ENCODE measurements around the gene GDI2. TPM values are rescaled to one million over a fixed set of nuclear protein-coding genes. Genes with fewer than 3 reads are reported as not detected.

GDI2 gene
- 174 TPM for total RNA-seq
- long read RNA-seq, transcript GDI2-202 (10 exons, 1,408 nt) = minor isoform, 6 of 289 reads
- long read RNA-seq, transcript GDI2-203 (11 exons, 2,412 nt) = major isoform, 269 of 289 reads
- long read RNA-seq, partial matches to known transcripts = 7 of 289 reads
- long read RNA-seq, other reads (novel, unspliced or antisense) = 7 of 289 reads

DNA sequence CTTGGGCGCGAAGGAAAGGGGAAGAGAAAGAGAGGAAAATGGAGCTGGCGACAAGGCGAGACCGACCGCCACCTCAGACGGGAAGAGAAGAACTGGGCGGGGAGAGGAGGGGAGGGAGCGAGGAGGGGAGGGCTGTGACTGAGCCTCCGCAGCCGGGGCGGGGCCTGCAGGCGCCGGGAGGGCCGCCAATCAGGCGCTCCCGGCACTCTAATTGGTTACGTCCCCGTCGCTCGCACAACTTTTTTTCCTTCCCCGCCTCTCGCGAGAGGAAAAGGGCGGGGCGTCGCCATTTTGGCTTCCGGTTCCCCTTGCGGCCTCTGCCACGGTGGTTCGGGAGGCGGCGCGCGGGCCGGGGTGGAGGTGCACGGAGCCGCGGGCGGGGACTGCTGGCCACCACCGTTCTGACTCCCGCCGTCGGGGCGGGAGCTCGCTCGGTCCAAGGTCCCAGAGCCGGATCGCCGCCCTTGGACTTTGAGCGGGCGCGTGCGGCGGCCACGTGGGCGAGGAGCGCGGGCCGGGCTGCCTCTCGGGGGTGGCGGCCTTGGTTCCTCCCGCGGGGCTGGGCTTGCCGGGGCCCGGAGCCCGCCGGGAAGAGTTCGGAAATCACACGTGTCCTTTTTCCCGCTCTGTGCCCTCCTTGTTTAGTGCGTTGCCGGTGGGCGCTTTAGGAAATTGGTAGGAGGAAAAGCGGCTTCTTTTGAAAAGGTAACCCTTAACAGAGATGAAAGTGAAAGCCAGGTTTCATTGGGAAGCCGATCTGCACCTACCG, at the start of gene GDI2:
Gene GDI2 (minus strand): TSS at position 94 of the 769 bp plus-strand sequence. CDS start 176 bp downstream, outside the sequence.
- peak; percentile 98 for DNase-seq
- TF ChIP-seq, protein P1, sequence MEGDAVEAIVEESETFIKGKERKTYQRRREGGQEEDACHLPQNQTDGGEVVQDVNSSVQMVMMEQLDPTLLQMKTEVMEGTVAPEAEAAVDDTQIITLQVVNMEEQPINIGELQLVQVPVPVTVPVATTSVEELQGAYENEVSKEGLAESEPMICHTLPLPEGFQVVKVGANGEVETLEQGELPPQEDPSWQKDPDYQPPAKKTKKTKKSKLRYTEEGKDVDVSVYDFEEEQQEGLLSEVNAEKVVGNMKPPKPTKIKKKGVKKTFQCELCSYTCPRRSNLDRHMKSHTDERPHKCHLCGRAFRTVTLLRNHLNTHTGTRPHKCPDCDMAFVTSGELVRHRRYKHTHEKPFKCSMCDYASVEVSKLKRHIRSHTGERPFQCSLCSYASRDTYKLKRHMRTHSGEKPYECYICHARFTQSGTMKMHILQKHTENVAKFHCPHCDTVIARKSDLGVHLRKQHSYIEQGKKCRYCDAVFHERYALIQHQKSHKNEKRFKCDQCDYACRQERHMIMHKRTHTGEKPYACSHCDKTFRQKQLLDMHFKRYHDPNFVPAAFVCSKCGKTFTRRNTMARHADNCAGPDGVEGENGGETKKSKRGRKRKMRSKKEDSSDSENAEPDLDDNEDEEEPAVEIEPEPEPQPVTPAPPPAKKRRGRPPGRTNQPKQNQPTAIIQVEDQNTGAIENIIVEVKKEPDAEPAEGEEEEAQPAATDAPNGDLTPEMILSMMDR (IDR thresholded peaks at IDR 0.05) = no peak
- no peaks in the 10 kb centered on the region for H3K9me3 ChIP-seq
- peak within 1 kb of the TSS; percentile 94 for H3K27ac ChIP-seq
- H3K4me1 ChIP-seq = peaks cover 41% of the 10 kb centered on the region
- peak; percentile 99 for ATAC-seq
- H3K36me3 ChIP-seq = no peaks in the 10 kb centered on the region
- no peaks in the 10 kb centered on the region for H3K27me3 ChIP-seq
- intact Hi-C loops (cut with DNase I) = no loop called here
- peak within 1 kb of the TSS; percentile 97 for H3K4me3 ChIP-seq

DNA sequence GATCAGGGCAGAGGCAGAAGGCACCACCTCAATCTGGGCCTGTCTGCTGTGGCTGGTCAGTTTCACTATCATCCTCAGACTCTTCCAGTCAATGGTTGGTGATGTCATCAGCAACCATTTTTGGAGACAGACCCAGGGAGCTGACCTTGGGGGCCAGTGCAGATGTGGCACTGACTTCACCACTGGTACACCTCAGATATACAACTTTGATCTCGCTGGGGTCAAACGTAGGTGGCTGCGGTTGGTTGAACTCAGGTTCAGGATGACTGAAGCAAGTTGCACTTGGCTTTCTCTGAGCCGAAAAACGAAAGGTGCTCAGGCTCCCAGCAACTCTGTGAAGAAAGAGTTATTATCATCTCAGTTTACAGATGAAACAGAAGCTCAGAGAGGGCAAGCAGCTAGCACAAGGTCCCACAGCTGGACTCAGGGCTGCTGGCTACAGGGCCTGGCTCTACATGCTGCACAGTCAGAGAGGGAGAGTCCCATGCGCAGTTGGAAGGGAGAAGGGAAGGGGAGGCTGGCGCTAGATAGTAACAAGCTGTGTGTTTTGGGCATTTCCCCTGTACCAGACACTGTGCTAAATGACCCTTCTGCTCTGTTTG, 49.2 kb upstream of the GDI2 start:
- TF ChIP-seq, protein P1 (IDR thresholded peaks at IDR 0.05) = no peak
- no peaks in the 10 kb centered on the region for H3K4me1 ChIP-seq
- no peak for DNase-seq
- intact Hi-C loops (cut with DNase I) = no loop called here
- H3K27me3 ChIP-seq = no peaks in the 10 kb centered on the region
- H3K27ac ChIP-seq = no peak overlapping the region
- H3K9me3 ChIP-seq = no peaks in the 10 kb centered on the region
- no peak for ATAC-seq
- H3K4me3 ChIP-seq = no peak overlapping the region
- no peaks in the 10 kb centered on the region for H3K36me3 ChIP-seq

DNA sequence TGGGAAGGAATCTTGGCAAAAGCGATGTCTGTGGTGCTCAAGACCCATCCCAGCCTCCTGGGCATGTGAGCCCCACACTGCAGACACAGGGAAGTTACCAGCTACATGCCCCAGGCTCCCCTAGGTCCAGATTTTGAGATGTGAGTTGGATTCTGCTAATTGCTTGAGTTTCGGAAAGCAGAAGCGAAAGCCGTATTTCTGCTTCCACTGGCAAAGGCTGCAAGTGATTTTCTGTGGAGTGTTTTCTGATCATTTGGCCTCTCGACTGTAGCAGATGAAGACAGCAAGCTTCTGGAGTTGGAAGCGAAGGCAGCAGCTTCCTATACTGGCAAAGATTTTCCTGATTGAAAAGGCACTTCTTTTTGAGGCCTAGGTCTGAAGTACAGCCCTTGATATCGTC, 46.8 kb upstream of the GDI2 start:
- Histone ChIP-seq H3K27me3 (no peaks in the 10 kb centered on the region), H3K4me1 (no peaks in the 10 kb centered on the region), H3K4me3 (no peak overlapping the region), H3K9me3 (no peaks in the 10 kb centered on the region), H3K27ac (no peak overlapping the region), H3K36me3 (no peaks in the 10 kb centered on the region)
- DNase-seq (no peak), ATAC-seq (no peak)
- intact Hi-C loops (cut with DNase I) = no loop called here
- TF ChIP-seq, protein P1 (IDR thresholded peaks at IDR 0.05) = no peak

DNA sequence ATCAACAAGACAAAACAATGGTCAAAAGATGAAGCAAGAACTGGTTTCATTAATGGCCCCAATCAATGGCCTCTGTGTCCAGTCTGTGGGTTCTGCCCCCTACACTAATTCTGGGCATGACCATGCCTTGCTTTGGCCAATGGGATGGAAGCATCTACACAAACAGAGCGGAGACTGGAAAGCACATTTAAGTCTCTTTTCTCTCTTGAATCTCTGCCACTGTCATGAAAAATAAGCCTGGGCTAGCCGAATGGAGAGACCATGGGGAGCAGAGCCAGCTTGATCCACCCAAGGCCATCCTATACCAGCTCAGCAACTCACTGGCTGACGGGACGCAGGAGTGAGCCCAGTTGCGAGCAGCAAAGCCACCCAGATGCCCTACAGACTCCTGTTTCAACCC, 45.6 kb upstream of the GDI2 start:
- H3K4me3 ChIP-seq = no peak overlapping the region
- H3K36me3 ChIP-seq = no peaks in the 10 kb centered on the region
- TF ChIP-seq, protein P1 (IDR thresholded peaks at IDR 0.05) = no peak
- ATAC-seq = no peak
- H3K9me3 ChIP-seq = no peaks in the 10 kb centered on the region
- DNase-seq = no peak
- H3K4me1 ChIP-seq = no peaks in the 10 kb centered on the region
- H3K27me3 ChIP-seq = no peaks in the 10 kb centered on the region
- H3K27ac ChIP-seq = no peak overlapping the region
- intact Hi-C loops (cut with DNase I) = no loop called here

DNA sequence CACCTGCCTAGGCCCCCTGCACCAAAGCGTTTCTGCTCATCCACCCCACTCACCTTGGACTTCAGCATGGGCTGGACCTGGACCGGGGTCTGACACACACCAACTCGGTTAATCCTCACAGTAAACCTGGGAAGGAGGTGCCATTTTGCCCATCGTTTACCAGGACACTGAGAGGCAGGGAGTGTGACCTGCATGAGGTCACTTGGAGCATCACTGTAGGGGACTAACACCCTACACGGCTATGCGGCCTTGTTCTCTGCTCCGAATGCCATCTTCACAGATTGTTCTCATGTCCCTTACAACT, 43.4 kb upstream of the GDI2 start:
- TF ChIP-seq, protein P1 (IDR thresholded peaks at IDR 0.05) = no peak

More for the DNA sequence above, 43.4 kb upstream of the GDI2 start:
- no peaks in the 10 kb centered on the region for H3K9me3 ChIP-seq
- no peak overlapping the region for H3K4me3 ChIP-seq
- no peaks in the 10 kb centered on the region for H3K27me3 ChIP-seq
- intact Hi-C loops (cut with DNase I) = no loop called here
- no peaks in the 10 kb centered on the region for H3K36me3 ChIP-seq
- ATAC-seq (no peak), DNase-seq (no peak)
- H3K27ac ChIP-seq = no peak overlapping the region
- H3K4me1 ChIP-seq = no peaks in the 10 kb centered on the region

Data from upper lobe of right lung (tissue), 1 donor.